ENCODE data around the gene GPRIN2.

GPRIN2 gene

DNA sequence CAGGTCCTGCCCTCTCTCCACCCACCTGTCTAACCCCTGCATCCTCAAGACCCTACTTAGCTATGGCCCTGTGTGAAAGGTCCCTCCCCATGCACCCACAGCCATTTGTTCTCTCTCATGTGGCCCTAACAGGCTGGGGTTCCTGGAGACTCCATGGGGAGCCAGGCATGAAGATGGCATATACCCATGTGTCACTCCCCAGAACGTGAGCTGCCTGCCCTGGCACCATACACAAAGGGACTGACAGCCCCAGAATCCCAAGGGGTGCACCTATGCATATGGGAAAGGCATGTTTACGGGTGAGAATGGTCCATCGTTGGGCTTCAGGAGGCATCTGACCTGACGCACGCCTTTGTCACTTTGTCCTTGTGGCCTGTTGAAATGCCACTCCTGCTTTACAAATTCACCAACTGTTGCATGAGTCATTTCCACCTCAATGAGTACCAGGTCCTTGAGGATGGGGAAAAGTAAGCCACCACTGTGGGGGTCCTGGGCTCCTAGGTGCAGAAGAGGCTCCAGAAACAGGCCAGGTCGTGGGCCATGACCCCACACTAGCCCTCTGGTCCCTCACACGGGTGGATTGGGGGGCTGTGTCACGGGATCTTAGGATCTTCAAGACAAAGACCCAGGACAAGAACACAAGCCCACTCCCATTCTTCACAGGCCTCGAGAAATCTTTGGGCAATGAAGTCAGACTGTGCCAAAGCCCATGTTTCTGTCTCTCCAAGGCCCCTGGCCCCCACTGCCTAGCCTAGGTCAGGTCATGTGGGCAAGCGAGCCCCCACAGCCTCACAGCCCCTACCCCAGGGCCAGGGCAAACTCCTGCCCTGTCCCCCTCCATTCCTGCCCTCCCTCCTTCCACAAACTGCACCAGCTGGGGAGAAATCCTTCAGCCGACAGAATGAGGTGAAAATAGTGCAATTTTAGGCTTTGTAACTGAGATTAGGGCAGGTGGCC lies 8.6 kb downstream of the GPRIN2 start:
- no peak for DNase-seq

DNA sequence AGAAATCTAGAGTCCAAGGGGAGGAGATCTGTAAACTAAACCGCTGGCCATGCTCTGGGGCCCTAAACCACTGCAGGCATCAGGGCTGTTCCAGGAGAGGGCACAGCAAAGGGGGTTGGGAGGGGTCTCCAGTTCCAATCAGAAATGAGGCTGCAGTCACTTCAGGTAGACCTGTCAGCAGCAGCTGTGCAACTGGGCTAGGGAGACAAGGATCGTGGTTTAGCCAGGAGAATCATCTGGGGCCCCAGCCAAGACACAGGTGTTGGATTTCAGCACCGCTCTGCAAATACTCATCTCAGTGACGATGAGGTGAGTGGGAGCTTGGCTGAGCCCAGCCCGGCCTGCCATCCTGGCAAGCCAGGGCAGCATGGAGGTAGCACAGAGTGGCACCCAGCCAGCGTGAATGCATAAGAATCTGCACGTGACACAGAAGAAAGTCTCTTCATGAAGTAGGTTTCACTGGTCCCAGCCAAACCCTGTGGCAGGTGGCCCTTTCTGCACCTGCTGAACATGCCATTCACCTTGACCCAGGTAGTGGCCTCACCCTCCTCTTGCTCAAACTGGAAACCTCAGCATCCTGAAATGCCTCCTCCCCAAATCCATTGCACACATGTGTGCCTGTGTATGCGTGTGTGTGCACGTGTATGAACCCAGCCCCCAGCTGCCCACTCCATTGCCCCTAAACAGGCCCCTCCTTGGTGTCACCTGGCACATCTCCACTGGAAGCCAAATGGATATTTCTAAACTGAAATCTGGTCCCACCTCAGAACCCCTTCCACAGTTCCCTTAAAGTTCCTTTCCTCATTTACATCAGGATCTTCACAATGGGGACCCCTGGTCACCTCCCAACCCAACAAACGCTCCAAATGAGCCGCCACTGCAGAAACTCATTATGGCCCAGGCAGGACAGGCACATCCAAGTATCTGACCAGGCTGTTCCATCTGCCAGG lies 9.6 kb downstream of the GPRIN2 start:
- no peak for DNase-seq

DNA sequence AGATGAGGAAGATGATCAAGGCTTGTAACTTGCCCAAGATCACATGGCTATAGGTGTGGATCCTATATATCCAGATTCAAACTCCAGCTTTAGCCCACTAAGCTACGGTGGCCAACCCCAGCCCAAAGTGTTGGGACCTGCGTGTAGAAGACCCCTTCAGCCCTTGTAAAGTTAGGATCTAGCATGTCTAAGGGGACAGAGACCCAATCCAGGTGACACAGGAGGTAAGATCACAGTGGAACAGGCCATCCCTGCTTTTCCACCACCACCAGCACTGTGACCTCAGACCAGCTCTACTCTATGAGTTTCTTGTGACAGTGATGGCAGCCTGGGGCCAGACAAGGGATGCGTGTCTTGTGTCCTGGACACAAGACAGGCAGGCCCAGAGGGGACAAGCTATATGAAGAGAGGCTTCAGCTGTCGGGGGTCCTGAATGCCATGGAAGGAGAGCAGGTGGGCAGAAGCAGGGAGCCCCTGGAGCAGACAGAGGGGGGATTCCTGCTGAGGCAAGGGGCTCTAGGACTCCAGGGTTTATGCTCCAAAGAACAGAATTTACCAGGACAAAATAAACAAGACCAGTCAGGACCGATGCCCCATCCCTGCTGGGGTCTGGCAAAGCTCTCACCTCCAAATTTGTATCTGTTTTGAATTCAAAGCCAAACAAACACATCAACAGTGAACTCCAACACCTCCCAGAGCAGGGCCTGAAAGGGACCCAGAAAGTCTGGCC lies 10.4 kb downstream of the GPRIN2 start:
- no peak for DNase-seq

DNA sequence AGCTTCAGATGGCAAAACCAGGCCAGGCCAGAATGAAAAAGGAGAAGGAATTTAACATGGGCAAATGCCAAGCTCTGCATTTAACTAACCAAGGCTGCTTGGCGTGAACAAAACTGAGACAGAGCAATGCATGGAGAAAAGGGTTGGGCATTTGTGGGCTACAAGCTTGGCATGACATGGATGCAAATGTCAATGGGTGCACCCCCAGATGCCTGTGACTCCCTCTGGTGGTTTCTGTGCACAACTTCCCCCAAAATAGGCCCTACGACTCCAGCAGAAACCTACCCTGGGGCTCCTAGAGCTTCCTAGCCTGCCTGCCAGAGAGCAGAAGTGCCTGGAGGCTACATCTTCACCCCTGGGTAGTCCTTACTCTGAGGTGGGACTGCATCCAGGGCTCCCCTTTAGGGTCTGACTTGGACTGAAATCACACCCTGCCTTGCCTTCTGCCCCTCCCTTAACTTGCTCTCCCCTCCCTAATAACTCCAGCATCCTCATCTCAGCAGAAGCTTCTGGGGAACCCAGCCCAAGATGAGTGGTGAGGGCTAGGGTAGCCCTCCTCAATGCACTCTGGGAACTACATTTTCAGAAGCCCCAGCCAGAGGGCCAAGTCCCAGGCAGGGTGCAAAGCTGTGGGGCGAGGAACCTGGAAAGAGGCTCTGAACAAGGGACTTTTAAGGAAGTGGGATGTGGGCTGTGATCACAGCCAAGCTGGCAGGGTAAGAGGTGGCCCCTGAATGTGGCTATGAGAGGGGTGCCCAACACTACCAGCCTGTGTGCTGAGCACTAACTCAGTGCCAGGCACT lies 11.3 kb downstream of the GPRIN2 start:
- no peak for DNase-seq

DNA sequence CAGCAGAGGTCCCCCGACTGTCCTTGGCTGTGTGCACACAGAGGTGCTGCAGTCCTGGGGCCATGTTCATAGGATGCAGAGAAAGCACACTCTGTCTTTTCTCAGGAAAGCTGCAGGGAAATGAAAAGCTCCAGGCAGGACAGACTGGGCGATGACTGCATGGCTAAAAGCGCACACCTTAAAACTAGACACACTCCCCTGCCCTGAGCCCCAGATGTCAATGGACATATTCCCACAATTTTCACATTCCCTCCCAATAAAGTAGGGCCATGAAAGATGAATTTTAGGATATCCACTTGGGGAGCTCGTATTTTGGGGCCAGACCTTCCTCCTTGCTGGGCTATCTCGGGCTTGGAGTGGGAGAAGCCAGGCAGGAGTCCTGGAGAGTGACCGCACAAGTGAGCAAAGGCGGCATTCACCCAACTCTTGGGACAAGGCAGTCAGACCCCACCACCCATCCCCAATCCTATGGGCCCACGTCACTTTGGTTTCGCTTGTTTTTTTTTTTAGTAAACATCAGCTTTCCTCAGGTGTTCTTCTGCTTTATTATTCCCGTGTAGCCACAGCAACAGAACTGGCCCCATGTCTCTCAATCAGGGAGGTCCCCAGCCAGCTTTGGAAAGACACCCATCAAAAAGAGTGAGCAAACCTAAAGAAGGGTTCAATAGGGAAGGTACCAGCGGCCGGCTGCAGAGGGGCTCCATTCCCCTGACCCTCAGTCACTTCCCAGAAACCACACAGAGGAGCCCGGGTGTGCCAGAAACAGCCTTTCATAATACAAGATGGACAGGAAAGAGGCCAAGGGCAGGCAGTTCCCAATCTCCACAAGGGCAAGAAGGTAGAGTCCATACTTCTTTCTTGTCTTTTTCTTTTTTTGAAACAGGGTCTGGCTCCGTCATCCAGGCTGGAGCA lies 12.7 kb downstream of the GPRIN2 start:
- DNase-seq, result no peak

GRCh38 chr10:46542567-46543465 lies 13.6 kb downstream of the GPRIN2 start:
- DNase-seq, result no peak

DNA sequence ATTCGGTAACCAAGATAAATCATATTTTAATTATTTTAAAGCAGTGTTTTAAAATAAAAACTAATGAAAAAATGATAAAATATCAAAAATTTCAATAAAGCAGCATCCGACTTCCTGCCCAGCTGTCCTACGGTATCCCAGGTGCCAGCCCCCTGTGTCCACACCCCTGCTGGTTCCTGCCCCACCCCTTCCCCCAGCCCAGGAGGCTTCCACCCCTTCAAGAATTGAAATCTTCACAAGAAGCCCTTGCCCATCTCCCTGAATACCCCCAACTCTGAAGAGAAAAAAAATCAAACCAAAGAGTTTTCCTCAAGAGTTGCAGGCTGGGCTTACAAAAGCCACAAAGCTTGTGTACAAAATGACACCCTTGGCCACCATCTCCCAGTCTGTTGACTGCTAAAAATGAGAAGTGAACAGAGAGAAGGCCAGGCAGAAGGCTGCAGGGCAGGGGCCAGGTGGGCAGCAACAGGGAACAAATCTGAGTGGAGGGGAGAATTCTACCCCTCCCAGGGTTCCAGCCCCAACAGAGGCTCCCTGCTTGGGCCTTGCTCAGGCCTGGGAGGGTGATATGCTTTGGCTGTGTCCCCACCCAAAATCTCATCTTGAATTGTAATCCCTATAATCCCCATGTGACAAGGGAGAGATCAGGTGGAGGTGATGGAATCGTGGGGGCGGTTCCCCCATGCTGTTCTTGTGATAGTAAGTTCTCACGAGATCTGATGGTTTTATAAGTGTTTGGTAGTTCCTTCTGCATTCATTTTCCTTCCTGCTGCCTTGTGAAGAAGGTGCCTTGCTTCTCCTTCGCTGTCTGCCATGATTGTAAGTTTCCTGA lies 14.5 kb downstream of the GPRIN2 start:
- no peak for DNase-seq

DNA sequence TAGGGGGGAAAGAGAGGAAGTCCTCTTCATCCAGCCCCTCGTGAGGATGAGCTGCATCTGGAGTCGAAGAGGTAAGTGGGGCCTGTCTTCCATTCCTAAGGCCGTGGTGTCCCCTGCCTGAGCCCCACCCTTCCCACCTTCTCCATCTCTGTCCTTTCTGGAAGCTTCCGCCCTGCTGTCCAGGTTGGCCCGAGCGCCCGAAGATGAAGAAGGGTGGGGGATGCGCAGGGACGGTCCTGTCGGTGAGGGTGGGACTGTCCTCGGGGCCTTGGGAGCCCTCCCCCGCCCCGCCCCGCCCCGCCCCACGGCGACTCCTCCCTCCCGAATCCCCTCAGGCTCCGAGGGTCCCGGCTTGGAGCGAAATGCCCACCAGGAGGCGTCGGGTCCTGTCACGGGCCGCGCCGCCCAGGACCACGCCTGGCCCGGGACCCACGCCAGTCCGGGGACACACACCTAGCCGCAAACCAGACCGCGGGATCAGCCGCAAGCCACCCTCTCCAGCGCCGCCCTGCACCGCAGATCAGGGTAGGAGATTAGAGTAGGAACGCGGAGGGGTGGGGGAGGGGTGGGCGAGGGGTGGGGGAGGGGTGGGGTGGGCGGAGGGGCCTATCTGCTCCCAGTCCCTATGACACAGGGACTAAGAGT lies 15.3 kb downstream of the GPRIN2 start:
- DNase-seq, result no peak

DNA sequence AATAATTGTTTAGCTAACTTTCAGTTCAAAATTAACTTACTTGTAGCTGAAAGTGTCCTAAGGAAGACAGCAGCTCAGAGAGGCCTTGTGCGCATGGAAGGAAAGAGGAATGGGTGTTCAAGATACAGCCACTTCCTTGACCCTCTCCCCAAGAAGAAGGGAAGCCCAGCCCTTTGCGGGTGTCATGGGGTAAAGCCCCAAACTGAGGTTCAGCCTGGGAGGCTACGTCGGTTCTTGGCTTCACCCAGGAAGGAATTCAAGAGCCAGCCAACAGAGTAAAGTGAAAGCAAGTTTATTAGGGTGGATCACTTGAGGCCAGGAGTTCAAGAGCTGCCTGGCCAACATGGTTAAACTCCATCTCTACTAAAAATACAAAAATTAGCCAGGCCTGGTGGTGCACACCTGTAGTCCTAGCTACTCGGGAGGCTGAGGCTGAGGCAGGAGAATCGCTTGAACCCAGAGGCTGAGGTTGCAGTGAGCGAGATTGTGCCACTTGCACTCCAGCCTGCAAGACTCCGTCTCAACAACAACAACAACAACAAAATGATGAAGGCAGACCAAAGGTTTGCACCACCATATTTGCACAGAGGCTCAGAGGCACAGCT lies 15.9 kb downstream of the GPRIN2 start:
- DNase-seq, result no peak

DNA sequence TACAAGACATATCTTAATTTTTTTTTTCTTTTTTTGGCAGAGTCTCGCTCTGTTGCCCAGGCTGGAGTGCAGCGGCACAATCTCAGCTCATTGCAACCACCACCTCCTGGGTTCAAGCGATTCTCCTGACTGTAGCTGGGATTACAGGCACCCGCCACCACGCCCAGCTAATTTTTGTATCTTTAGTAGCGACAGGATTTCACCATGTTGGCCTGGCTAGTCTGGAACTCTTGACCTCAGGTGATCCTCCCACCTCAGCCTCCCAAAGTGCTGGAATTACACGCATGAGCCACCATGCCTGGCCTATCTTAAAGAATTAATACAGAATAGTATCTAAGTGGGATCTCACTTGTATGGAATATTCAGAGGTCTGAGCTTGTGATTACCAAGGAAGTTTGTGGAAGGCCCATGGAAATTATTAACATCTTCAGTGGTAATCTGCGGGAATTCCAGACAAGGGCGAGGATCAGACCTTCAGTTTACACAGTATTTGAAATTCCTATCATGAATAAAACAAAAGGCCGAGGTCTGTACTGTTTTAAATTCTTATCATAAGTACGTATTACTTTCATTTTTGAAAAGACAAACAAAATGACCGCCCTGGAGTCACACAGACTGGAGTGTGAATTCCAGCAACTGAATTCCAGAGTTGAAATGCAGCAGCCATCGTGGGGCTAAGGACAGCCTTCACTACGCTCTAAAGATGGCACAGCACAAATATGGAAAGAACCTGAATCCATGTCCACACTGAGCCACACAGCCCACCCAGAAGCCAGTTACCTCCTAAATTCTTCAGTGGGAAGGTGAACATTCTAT lies 16.7 kb downstream of the GPRIN2 start:
- no peak for DNase-seq

DNA sequence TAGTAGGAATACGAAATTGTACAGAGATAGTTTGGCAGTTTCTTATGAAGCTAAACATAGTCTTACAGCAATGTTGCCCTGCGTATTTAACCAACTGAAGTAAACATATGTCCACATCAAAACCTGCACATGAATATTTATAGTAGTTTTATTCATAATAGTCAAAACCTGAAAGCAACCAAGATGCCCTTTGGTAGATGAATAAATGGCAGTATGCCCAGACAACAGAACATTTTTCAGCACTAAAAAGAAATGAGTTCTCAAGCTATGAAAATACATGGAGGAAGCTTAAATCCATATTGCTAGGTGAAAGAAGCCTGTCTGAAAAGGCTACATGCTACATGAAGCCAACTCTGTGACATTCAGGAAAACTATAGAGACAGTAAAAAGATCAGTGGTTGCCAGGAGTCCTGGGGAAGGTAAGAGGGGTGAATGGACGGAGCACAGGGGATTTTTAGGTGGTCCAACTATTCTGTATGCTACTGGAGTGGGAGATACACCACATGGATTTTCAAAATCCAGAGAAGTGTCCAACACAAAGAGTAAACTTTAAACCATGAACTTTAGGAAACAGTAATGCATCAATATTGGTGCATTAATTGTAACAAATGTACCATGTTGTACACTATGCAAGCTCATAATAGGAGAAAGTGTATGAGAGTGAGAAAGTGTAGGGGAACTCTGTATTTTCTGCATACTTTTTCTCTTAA lies 17.6 kb downstream of the GPRIN2 start:
- no peak for DNase-seq

DNA sequence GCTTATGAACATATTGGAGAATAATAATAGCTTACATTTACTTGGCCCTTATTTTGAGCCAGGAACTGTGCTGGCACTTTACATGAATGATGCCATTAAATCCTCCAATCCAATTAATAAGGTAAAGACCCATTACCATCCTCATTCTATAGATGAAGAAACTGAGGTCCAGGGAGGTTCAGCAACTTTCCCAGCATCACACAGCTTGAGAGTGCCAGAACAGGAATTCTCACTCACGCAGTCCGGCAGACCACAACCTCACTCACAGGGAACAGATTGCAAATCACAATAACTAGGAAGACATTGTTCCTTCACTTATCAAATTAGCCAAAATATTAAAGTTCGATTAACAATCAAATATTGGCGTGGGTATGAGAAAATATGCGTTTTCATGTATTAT lies 18.3 kb downstream of the GPRIN2 start:
- no peak for DNase-seq

DNA sequence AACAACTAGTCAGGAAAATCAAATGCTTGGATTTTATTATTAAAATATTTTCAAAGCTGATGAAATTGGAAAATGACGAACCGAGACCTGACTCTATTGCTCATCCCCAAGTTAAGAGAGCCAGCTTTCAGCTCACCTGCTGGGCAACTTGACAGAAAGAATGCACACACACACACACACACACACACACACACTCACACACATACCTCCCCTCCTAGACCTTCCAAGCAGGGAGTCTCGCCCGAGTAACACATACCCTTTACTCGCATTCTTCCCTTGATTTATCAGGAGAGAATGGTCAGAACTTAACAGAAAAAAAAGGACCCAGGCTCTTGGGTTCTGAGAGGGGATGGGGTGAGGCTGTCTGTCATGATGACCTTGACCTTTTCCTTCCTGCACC lies 19.1 kb downstream of the GPRIN2 start:
- no peak for DNase-seq

DNA sequence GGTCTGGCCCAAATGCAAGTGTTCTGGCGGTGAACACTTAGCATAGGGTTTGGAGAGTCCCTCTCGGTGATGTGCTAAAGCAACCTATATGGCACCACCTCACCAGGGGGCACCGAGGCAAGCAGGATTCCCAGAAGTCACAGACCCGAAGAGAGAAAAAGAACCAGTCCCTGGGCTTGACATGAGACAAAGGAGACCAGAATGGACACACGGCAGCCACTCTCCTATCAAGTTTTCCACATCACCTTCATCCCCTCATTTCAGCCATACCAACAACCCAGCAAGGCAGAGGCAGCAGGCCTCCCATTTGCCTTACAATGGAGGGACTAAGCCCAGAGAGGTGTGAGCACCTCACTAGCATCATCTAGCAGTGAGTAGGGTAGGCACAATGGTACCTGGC lies 19.7 kb downstream of the GPRIN2 start:
- no peak for DNase-seq

DNA sequence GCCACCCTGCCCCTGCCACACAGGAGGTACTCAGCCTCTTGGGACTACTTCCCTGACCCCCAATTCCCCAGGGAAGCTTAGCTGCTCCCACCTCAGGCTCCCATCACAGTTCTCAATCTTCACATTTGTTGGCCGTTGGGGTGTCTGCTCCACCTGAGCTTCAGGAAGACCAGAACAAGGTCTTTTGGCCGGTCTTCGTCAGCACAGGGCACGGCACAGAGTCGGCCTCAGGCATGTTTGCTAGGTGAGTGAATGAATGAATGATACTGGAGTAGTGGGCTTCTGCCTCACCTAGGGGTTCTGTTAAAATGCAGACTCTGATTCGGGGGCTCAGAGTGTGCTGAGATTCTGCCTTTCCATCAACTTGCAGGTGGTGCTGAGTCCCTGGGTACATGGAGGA lies 20.3 kb downstream of the GPRIN2 start:
- no peak for DNase-seq

GRCh38 chr10:46534828-46535524 lies 21.5 kb downstream of the GPRIN2 start:
- no peak for DNase-seq

Measured in NCI-H1092 (cell line).